Stomach (tissue), 4 donors: ENCODE results near the gene BCAS3.

Source experiments
- POLR2AphosphoS5 ChIP-seq, 3 donors: sonication (generic); formaldehyde crosslinking; IDR thresholded peaks; one replicate each; pipeline ENCODE4 v1.6.1; 2016; ENCODE audit warnings: antibody characterized with exemption in 3 of 3
- TF ChIP-seq, protein P1 (sequence below), 7 experiments: fragments of 450-650 bp in 4 of 7; fragments of 200-600 bp in 3 of 7; sonication (generic) in 3 of 7; IDR thresholded peaks; one replicate each; pipeline ENCODE4 v1.5.1; 2016 to 2019; ENCODE audit warnings: antibody characterized with exemption in 7 of 7, control low read depth in 2 of 7, mild to moderate bottlenecking in 1 of 7

DNA sequence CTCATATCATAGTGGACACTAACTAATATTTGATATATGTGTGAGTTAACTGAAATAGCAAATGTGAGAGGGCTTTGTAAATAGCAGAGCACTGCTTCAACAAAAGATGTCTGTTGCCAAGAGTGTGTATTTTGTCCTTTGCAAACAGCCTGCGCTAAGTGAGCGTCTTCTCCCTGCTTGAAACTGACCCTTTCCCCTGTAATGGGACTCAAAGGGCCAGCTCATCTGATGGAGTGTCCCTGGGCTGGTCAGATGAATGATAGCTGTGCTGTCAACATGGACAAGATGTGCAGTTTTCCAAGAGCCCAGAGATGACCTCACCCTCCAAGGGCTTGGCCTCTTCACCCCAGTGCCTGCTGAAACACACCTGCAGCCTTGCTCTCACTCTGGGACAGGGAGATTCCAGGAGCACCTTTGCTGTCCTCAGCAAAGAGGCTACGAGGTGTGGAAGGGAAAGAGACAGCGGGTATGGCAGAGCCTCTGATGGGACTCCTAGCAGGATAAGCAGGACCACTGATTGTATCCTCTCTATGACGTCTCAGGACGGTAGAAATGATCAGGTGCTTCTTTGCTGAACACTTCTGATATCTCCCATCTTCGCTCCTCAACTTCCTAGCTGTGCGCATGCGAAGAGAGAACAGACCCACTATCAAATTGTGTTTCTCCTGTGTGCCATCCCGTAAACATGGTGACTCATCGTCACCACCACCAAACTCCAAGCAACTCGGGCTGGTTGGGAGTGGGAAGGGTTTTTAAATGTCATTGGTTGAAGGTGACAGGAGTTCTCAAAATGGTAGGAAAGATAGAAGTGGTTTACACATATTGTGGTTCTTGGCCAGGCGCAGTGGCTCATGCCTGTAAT is 686.2 kb downstream of the BCAS3 start:
- TF ChIP-seq, protein P1, sequence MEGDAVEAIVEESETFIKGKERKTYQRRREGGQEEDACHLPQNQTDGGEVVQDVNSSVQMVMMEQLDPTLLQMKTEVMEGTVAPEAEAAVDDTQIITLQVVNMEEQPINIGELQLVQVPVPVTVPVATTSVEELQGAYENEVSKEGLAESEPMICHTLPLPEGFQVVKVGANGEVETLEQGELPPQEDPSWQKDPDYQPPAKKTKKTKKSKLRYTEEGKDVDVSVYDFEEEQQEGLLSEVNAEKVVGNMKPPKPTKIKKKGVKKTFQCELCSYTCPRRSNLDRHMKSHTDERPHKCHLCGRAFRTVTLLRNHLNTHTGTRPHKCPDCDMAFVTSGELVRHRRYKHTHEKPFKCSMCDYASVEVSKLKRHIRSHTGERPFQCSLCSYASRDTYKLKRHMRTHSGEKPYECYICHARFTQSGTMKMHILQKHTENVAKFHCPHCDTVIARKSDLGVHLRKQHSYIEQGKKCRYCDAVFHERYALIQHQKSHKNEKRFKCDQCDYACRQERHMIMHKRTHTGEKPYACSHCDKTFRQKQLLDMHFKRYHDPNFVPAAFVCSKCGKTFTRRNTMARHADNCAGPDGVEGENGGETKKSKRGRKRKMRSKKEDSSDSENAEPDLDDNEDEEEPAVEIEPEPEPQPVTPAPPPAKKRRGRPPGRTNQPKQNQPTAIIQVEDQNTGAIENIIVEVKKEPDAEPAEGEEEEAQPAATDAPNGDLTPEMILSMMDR (IDR thresholded peaks at IDR 0.05): no peak
- TF ChIP-seq POLR2AphosphoS5 (IDR thresholded peaks at IDR 0.05): no peak
